Keratinocyte (primary cell): ENCODE measurements around the gene RAB39A. TPM values are rescaled to one million over a fixed set of nuclear protein-coding genes. Genes with fewer than 3 reads are reported as not detected.

ENCODE experiments used
- DNase-seq: peaks from one replicate; pipeline ENCODE4 v3.0.0-alpha.2; 2011; ENCODE audit warnings: low read depth, missing footprints, low spot score
- FAIRE-seq: peaks from 2 replicates; lab custom pipeline; 2011; peaks lifted over from hg19 to GRCh38; lab: Jason Lieb, UNC
- H2AFZ ChIP-seq: 2 replicates; pipeline ENCODE4 v1.6.0; 2012; ENCODE audit warnings: low read length, control low read depth, inconsistent platforms; ENCODE audit not compliant: control insufficient read depth
- H3K27ac ChIP-seq: 2 replicates; pipeline ENCODE4 v1.5.1; 2011; ENCODE audit warnings: low read length; ENCODE audit not compliant: control insufficient read depth, insufficient read depth
- H3K27me3 ChIP-seq: 3 replicates; pipeline ENCODE4 v1.6.0; 2011; ENCODE audit warnings: low read length; ENCODE audit not compliant: control insufficient read depth, insufficient read depth; ENCODE audit errors: extremely low read depth
- H3K36me3 ChIP-seq, 2 experiments: 2 replicates in 1 of 2; 3 replicates in 1 of 2; pipeline ENCODE4 v1.5.1; 2011; ENCODE audit warnings: low read length in 2 of 2, mild to moderate bottlenecking in 1 of 2; ENCODE audit not compliant: control insufficient read depth in 2 of 2, insufficient read depth in 2 of 2; ENCODE audit errors: extremely low read depth in 1 of 2
- H3K4me1 ChIP-seq: 3 replicates; pipeline ENCODE4 v1.5.1; 2011; ENCODE audit warnings: low read length; ENCODE audit not compliant: control insufficient read depth, insufficient read depth; ENCODE audit errors: extremely low read depth
- H3K4me2 ChIP-seq: 3 replicates; pipeline ENCODE4 v1.6.0; 2011; ENCODE audit warnings: low read depth, low read length; ENCODE audit not compliant: control insufficient read depth, insufficient read depth; ENCODE audit errors: extremely low read depth
- H3K4me3 ChIP-seq, 3 experiments: fragments of 200-600 bp in 1 of 3; sonication (generic) in 1 of 3; 2 replicates in 2 of 3; 3 replicates in 1 of 3; pipeline ENCODE4 v1.5.1; 2011 to 2016; ENCODE audit warnings: low read length in 3 of 3, mild to moderate bottlenecking in 3 of 3, control low read depth in 2 of 3, inconsistent platforms in 1 of 3, low read depth in 1 of 3, mixed read lengths in 1 of 3, mixed run types in 1 of 3, moderate library complexity in 1 of 3; ENCODE audit not compliant: control insufficient read depth in 2 of 3, insufficient read depth in 2 of 3; ENCODE audit errors: extremely low read depth in 1 of 3
- H3K79me2 ChIP-seq: 2 replicates; pipeline ENCODE4 v1.6.0; 2012; ENCODE audit warnings: low read length; ENCODE audit not compliant: control insufficient read depth, insufficient read depth
- H3K9ac ChIP-seq: 3 replicates; pipeline ENCODE4 v1.6.0; 2011; ENCODE audit warnings: low read length; ENCODE audit not compliant: control insufficient read depth, insufficient read depth; ENCODE audit errors: extremely low read depth
- H3K9me1 ChIP-seq: 3 replicates; pipeline ENCODE4 v1.6.0; 2011; ENCODE audit warnings: low read length; ENCODE audit not compliant: control insufficient read depth, insufficient read depth; ENCODE audit errors: extremely low read depth
- H3K9me3 ChIP-seq: 2 replicates; pipeline ENCODE4 v1.5.1; 2012; ENCODE audit warnings: low read depth, low read length; ENCODE audit not compliant: control insufficient read depth
- H4K20me1 ChIP-seq: 3 replicates; pipeline ENCODE4 v1.6.0; 2011; ENCODE audit warnings: low read length; ENCODE audit not compliant: control insufficient read depth, insufficient read depth; ENCODE audit errors: extremely low read depth
- CTCF ChIP-seq, 3 experiments: IDR thresholded peaks in 1 of 3; conservative IDR thresholded peaks in 1 of 3; optimal IDR thresholded peaks in 1 of 3; 2 replicates in 2 of 3; 3 replicates in 1 of 3; pipeline versions ENCODE3 to v1.5.1; 2011; ENCODE audit warnings: low read length in 3 of 3, mild to moderate bottlenecking in 3 of 3, moderate library complexity in 2 of 3, control low read depth in 1 of 3, inconsistent platforms in 1 of 3; ENCODE audit not compliant: insufficient read depth in 2 of 3; ENCODE audit errors: extremely low read depth in 1 of 3
- EZH2 ChIP-seq: IDR thresholded peaks from one replicate; pipeline ENCODE4 v1.6.1; 2012; ENCODE audit warnings: inconsistent platforms, mild to moderate bottlenecking, low read length, moderate library complexity
- dilution Hi-C: fragments of 300-500 bp; cut with MboI; formaldehyde crosslinking; loops from one replicate; pipeline ENCODE4 v1.7.0; 2020; ENCODE audit warnings: low sequenced_read_pairs; ENCODE audit not compliant: extremely low pct_ligation_motif_present
- polyA plus RNA-seq, 5 experiments: library from polyadenylated mRNA; depleted of rRNA in 3 of 5; stranded (reverse) in 3 of 5; stranded (forward) in 1 of 5; unstranded in 1 of 5; fragments of >200 nt; gene quantifications; 1 replicate in 1 of 5; 2 replicates in 3 of 5; 3 replicates in 1 of 5; pipeline versions ENCODE4 v1.2.1 to v1.2.3, GENCODE V29; 2011 to 2012; ENCODE audit warnings: missing spikeins in 2 of 5, low read depth in 1 of 5, low replicate concordance in 1 of 5

The RAB39A gene
- polyA plus RNA-seq, 1 donor (not counting 4 experiments of a cell fraction or from before 2014, with no cell fraction given), result not detected

GRCh38 chr11:107962181-107962580, 33.9 kb downstream of the RAB39A start:
- Histone ChIP-seq H3K36me3 (no peaks in the 10 kb centered on the region), H2AFZ (no peak overlapping the region), H3K4me1 (no peaks in the 10 kb centered on the region), H3K27ac (no peak overlapping the region), H3K4me3 (no peak overlapping the region), H3K27me3 (no peaks in the 10 kb centered on the region), H3K9me3 (no peaks in the 10 kb centered on the region), H3K79me2 (no peaks in the 10 kb centered on the region), H4K20me1 (no peaks in the 10 kb centered on the region), H3K4me2 (no peak overlapping the region), H3K9ac (no peak overlapping the region), H3K9me1 (no peaks in the 10 kb centered on the region)
- DNase-seq (no peak), FAIRE-seq (no peak)
- no peak for TF ChIP-seq EZH2
- TF ChIP-seq CTCF (optimal IDR thresholded peaks at IDR 0.05 in 1 of 3, IDR thresholded peaks at IDR 0.05 in 1 of 3, conservative IDR thresholded peaks at IDR 0.05 in 1 of 3; ENCODE audit: extremely low read depth in 1 of 3, insufficient read depth in 2 of 3, low read length in 3 of 3), result no peak
- dilution Hi-C loops, result no loop called here

GRCh38 chr11:107963091-107963490, 34.8 kb downstream of the RAB39A start:
- Histone ChIP-seq H3K9ac (no peak overlapping the region), H3K4me3 (no peak overlapping the region), H3K4me1 (no peaks in the 10 kb centered on the region), H3K79me2 (no peaks in the 10 kb centered on the region), H3K9me1 (no peaks in the 10 kb centered on the region), H3K9me3 (no peaks in the 10 kb centered on the region), H3K4me2 (no peak overlapping the region), H4K20me1 (no peaks in the 10 kb centered on the region), H2AFZ (no peak overlapping the region), H3K27me3 (no peaks in the 10 kb centered on the region), H3K27ac (no peak overlapping the region), H3K36me3 (no peaks in the 10 kb centered on the region)
- FAIRE-seq (no peak), DNase-seq (no peak)
- TF ChIP-seq CTCF (optimal IDR thresholded peaks at IDR 0.05 in 1 of 3, IDR thresholded peaks at IDR 0.05 in 1 of 3, conservative IDR thresholded peaks at IDR 0.05 in 1 of 3; ENCODE audit: extremely low read depth in 1 of 3, insufficient read depth in 2 of 3, low read length in 3 of 3) (no peak), EZH2 (no peak)
- dilution Hi-C loops, result no loop called here
